Left renal cortex interstitium (tissue), 4 donors: ENCODE results near the gene SLC38A5. TPM values are rescaled to one million over a fixed set of nuclear protein-coding genes. Genes with fewer than 3 reads are reported as not detected.

ENCODE experiments used
- polyA plus RNA-seq, 4 donors: library from polyadenylated mRNA; unstranded; fragments of 120-200 nt; gene quantifications; one replicate each; pipeline ENCODE4 v1.2.1, GENCODE V29; 2013; ENCODE audit not compliant: insufficient read length in 4 of 4

The SLC38A5 gene
- polyA plus RNA-seq, 4 donors, result 3.4 to 7.3 (median 5.1) TPM

Other genes with a start within 250 kb of the SLC38A5 start
- not detected for gene SSX1, start 214.9 kb downstream of the SLC38A5 start, polyA plus RNA-seq
- not detected for gene SSX3, start 113.6 kb downstream of the SLC38A5 start, polyA plus RNA-seq
- not detected for gene SSX4, start 86.7 kb downstream of the SLC38A5 start, polyA plus RNA-seq
- not detected for gene SSX4B, start 58.3 kb downstream of the SLC38A5 start, polyA plus RNA-seq
- 10 to 100 TPM; 33.7 to 46.1 (median 37.9) TPM for gene FTSJ1, start 5.9 kb upstream of the SLC38A5 start, polyA plus RNA-seq
- gene PORCN, start 38.7 kb upstream of the SLC38A5 start, polyA plus RNA-seq, result 10 to 100 TPM in 1 of 4 donors, 1 to 10 TPM in 3; 6.6 to 11.0 (median 9.0) TPM
- 10 to 100 TPM; 69.2 to 76.6 (median 73.7) TPM for gene EBP, start 51.5 kb upstream of the SLC38A5 start, polyA plus RNA-seq
- gene TBC1D25, start 69.5 kb upstream of the SLC38A5 start, polyA plus RNA-seq, result 10 to 100 TPM in 3 of 4 donors, 1 to 10 TPM in 1; 8.8 to 11.6 (median 10.9) TPM
- 100 to 1,000 TPM; 260 to 365 (median 314) TPM for gene RBM3, start 104.2 kb upstream of the SLC38A5 start, polyA plus RNA-seq
- gene WDR13, start 127.2 kb upstream of the SLC38A5 start, polyA plus RNA-seq, result 100 to 1,000 TPM; 122 to 154 (median 140) TPM
- gene WAS, start 213.5 kb upstream of the SLC38A5 start, polyA plus RNA-seq, result 1 to 10 TPM; 2.8 to 5.0 (median 3.2) TPM
- 1 to 10 TPM; 6.2 to 8.1 (median 6.8) TPM for gene SUV39H1, start 226.5 kb upstream of the SLC38A5 start, polyA plus RNA-seq